Measurements from ENCODE around the gene AHSG.

- TF ChIP-seq EP300 (IDR thresholded peaks at IDR 0.05; ENCODE audit: borderline replicate concordance in 1 of 2, control insufficient read depth in 1 of 2, low read depth in 2 of 2, low read length in 2 of 2) (no peak), EGR1 (IDR thresholded peaks at IDR 0.05; ENCODE audit: borderline replicate concordance in 1 of 2, low read depth in 2 of 2, low read length in 2 of 2) (no peak), ZBTB11 (CRISPR knock-in tag; IDR thresholded peaks at IDR 0.05) (no peak), TAF1 (IDR thresholded peaks at IDR 0.05; ENCODE audit: borderline replicate concordance, low read depth, low read length) (no peak), POLR2A (IDR thresholded peaks at IDR 0.05; ENCODE audit: low read depth, low read length) (no peak), SIN3A (IDR thresholded peaks at IDR 0.05; ENCODE audit: low read depth, low read length) (no peak), POLR2AphosphoS2 (IDR thresholded peaks at IDR 0.05; ENCODE audit: low read depth, low read length) (no peak), CTCF (IDR thresholded peaks at IDR 0.05 in 2 of 3, conservative IDR thresholded peaks at IDR 0.05 in 1 of 3; ENCODE audit: control insufficient read depth in 2 of 3, extremely low read depth in 1 of 3, insufficient read depth in 1 of 3, low read depth in 3 of 3, low read length in 3 of 3) (no peak), MEF2B (IDR thresholded peaks at IDR 0.05; ENCODE audit: partially characterized antibody, poor library complexity, severe bottlenecking) (no peak), USF1 (IDR thresholded peaks at IDR 0.05; ENCODE audit: borderline replicate concordance, extremely low read length, insufficient read depth, low read depth, low read length) (no peak)
Measured at GRCh38 chr3:186670155-186670554, 57.3 kb downstream of the AHSG start.
